OCI-LY3 (cell line): ENCODE data around the gene KIF27.

Experiments used
- H2AFZ ChIP-seq: fragments of 200-600, 300-600 bp; shearing (Covaris generic); 2 replicates; pipeline ENCODE4 v1.6.0; 2014; ENCODE audit warnings: antibody characterized with exemption, low read depth, low read length
- H3K27ac ChIP-seq: fragments of 200-600, 300-600 bp; sonication (generic); 2 replicates; pipeline ENCODE4 v1.5.1; 2014; ENCODE audit warnings: mild to moderate bottlenecking, low read length, moderate library complexity, mixed read lengths
- H3K27me3 ChIP-seq: fragments of 200-600, 300-600 bp; sonication (generic); 2 replicates; pipeline ENCODE4 v1.6.1; 2014; ENCODE audit warnings: low read depth, low read length, mixed read lengths
- H3K36me3 ChIP-seq: fragments of 200-600, 300-600 bp; sonication (generic); replicated peaks from 2 replicates; pipeline ENCODE3; 2014; ENCODE audit warnings: low read depth, low read length, mixed read lengths
- H3K4me1 ChIP-seq: fragments of 300-600, 200-600 bp; sonication (generic); 2 replicates; pipeline ENCODE4 v1.6.1; 2014; ENCODE audit warnings: low read length, mixed read lengths
- H3K4me2 ChIP-seq: fragments of 200-600, 300-600 bp; sonication (generic); 2 replicates; pipeline ENCODE4 v1.6.1; 2014; ENCODE audit warnings: low read length, mixed read lengths
- H3K4me3 ChIP-seq: fragments of 300-600, 200-600 bp; sonication (generic); 2 replicates; pipeline ENCODE4 v1.5.1; 2014; ENCODE audit warnings: antibody characterized with exemption, mild to moderate bottlenecking, low read length, moderate library complexity
- H3K79me2 ChIP-seq: fragments of 300-600, 200-600 bp; shearing (Covaris generic); 2 replicates; pipeline ENCODE4 v1.6.1; 2014; ENCODE audit warnings: mild to moderate bottlenecking, low read length, mixed read lengths
- H3K9ac ChIP-seq: fragments of 300-600, 200-600 bp; shearing (Covaris generic); 2 replicates; pipeline ENCODE4 v1.6.0; 2014; ENCODE audit warnings: mild to moderate bottlenecking, low read length, moderate library complexity
- H3K9me3 ChIP-seq: fragments of 200-600, 300-600 bp; shearing (Covaris generic); 2 replicates; pipeline ENCODE4 v1.6.1; 2014; ENCODE audit warnings: low read length, mixed read lengths; ENCODE audit not compliant: insufficient read depth
- H4K20me1 ChIP-seq: fragments of 200-600, 300-600 bp; sonication (generic); 2 replicates; pipeline ENCODE4 v1.6.1; 2016; ENCODE audit warnings: low read length, mixed read lengths; ENCODE audit not compliant: insufficient read depth
- CTCF ChIP-seq: fragments of 200-600, 300-600 bp; sonication (generic); IDR thresholded peaks from 2 replicates; pipeline ENCODE4 v1.5.1; 2014; ENCODE audit warnings: antibody characterized with exemption, low read length, low read depth
- EZH2phosphoT487 ChIP-seq: fragments of 200-600 bp; shearing (Covaris generic); IDR thresholded peaks from 2 replicates; pipeline ENCODE4 v1.6.1; 2018; ENCODE audit warnings: antibody characterized with exemption, mixed run types, low read depth

The KIF27 gene

GRCh38 chr9:83936523-83936922, 15.3 kb upstream of the KIF27 start:
- H3K9ac ChIP-seq = no peak overlapping the region
- H3K4me2 ChIP-seq = no peak overlapping the region
- no peaks in the 10 kb centered on the region for H3K27me3 ChIP-seq
- no peak for TF ChIP-seq EZH2phosphoT487
- no peak for TF ChIP-seq CTCF
- no peak overlapping the region for H3K27ac ChIP-seq
- peaks cover 6% of the 10 kb centered on the region for H3K4me1 ChIP-seq
- no peaks in the 10 kb centered on the region for H3K79me2 ChIP-seq
- no peaks in the 10 kb centered on the region for H4K20me1 ChIP-seq
- H3K9me3 ChIP-seq = no peaks in the 10 kb centered on the region
- H3K4me3 ChIP-seq = no peak overlapping the region
- H3K36me3 ChIP-seq = peaks cover 6% of the 10 kb centered on the region
- no peak overlapping the region for H2AFZ ChIP-seq

GRCh38 chr9:83935276-83935935, 14.2 kb upstream of the KIF27 start:
- no peaks in the 10 kb centered on the region for H4K20me1 ChIP-seq
- H3K4me1 ChIP-seq = peaks cover 15% of the 10 kb centered on the region
- H3K9ac ChIP-seq = no peak overlapping the region
- no peaks in the 10 kb centered on the region for H3K79me2 ChIP-seq
- H3K9me3 ChIP-seq = no peaks in the 10 kb centered on the region
- no peaks in the 10 kb centered on the region for H3K36me3 ChIP-seq
- no peak overlapping the region for H3K4me2 ChIP-seq
- TF ChIP-seq EZH2phosphoT487 = no peak
- no peak for TF ChIP-seq CTCF
- H3K27me3 ChIP-seq = no peaks in the 10 kb centered on the region
- H3K27ac ChIP-seq = no peak overlapping the region
- no peak overlapping the region for H2AFZ ChIP-seq
- no peak overlapping the region for H3K4me3 ChIP-seq

- TF ChIP-seq EZH2phosphoT487 (no peak), CTCF (no peak)
- Histone ChIP-seq H3K27ac (no peak overlapping the region), H3K4me2 (no peak overlapping the region), H3K79me2 (no peaks in the 10 kb centered on the region), H3K4me3 (no peak overlapping the region), H3K4me1 (peaks cover 15% of the 10 kb centered on the region), H4K20me1 (no peaks in the 10 kb centered on the region), H3K9me3 (no peaks in the 10 kb centered on the region), H2AFZ (no peak overlapping the region), H3K36me3 (no peaks in the 10 kb centered on the region), H3K9ac (no peak overlapping the region), H3K27me3 (no peaks in the 10 kb centered on the region)
These were observed 13.5 kb upstream of the KIF27 start for GRCh38 chr9:83934569-83935275.

GRCh38 chr9:83933790-83934189, 12.6 kb upstream of the KIF27 start:
- Histone ChIP-seq H2AFZ (no peak overlapping the region), H3K27ac (no peak overlapping the region), H3K79me2 (no peaks in the 10 kb centered on the region), H3K27me3 (no peaks in the 10 kb centered on the region), H4K20me1 (no peaks in the 10 kb centered on the region), H3K4me2 (no peak overlapping the region), H3K9ac (no peak overlapping the region), H3K9me3 (no peaks in the 10 kb centered on the region), H3K4me3 (no peak overlapping the region), H3K4me1 (peaks cover 15% of the 10 kb centered on the region), H3K36me3 (no peaks in the 10 kb centered on the region)
- TF ChIP-seq EZH2phosphoT487 (no peak), CTCF (no peak)
